Cortex of kidney (tissue), 1 donor: ENCODE measurements around the gene DCANP1.

Source experiments
- DNase-seq: peaks from one replicate; lab custom pipeline; 2025; lab: John Stamatoyannopoulos, UW

The DCANP1 gene

DNA sequence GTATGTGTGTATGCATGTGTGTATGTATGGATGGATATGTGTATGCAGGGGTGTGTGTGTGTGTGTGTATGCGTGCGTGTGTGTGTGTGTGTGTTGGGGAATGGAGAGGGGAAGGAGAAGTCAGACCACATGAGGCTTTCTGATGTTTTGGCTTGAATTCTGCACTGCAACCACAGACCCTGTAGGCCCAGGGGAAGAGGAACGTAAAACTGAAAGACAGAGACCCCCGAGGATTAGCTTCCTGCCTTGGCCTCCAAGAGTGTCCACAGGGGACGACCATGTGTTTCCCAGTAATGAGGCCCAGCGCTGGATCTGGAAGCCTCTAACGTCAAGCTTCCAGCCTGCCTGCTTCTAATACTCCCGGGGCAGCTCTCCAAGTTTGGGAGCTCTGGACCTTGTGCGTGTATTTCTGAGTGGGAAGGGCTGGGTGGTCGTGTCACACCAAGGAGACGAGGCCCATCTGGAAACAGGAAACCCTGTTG lies 5.8 kb downstream of the DCANP1 start:
- no peak for DNase-seq

GRCh38 chr5:135440916-135441315 lies 6.2 kb downstream of the DCANP1 start:
- no peak for DNase-seq

DNA sequence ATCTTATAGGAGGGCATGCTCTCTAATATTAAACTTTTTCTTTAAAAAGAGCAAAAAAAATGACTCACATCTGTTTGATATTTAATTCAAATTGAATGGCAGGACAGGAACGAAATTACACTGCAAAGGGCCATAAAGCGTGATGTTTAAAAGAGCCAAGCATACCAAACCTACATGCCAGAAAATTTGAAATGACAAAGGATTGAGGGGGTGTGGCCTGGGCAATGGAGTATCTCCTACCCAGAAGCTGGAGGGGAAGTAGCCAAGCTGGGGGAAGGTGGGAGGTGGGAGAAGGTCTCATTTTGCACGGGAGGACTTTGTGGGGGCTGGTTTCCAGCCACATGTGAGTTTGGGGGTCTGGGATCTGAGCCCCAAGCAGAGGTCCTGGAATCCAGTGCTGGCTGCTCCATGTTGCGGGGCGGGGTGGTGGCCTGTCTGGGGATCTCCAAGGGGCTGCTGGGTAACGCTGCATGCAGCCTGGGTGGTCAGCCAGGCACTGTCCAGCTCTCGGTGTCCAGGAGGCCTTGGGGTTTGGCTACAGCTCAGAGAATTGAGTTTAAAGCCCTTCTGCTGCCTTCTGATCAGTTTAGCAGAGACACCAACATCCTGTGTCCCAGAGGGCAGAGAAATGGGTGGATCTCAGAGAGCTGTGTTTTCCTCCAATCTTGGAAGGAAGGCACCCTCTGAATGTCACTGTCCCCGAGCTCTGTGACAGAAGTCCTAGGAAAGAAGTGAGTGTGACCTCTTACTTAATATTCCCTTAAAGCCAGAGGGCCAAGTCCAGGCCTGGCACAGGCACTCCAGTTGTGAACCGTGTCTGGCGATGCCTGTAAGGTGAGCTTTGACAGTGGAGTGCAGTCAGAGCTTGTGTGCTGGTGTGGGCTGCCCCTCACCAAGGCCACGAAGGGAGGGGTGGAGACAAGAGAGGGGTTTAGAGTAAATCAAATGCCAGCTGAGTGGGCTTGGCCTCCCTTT lies 7.6 kb downstream of the DCANP1 start:
- DNase-seq = no peak

DNA sequence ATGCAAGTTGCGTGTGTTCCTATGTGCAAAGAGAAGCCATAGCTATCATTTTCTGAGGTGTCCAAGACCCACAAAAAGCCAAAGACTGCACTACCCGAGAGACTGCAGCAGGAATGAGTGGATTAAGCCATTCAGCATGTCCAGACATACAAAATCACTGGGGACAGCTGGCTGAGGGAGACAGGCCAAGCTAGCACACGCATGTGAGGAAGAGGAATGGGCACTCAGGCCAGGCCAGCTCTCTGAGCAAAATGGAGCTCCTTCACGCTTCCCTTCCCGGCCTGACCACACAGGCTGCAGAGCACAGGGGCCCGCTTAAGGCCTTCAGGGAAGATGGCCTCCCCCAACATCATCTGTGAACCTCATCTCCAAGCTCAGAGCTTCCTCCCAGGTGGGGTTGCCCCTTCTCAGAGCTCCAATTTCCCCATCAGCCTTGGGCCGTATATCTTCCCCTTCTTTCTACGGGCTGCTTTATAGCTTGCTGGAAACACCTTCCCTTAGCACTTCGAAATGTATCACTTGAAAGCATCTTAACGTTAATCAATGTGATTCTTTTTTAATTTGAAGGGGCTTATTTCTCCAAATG lies 8.4 kb downstream of the DCANP1 start:
- DNase-seq = no peak

DNA sequence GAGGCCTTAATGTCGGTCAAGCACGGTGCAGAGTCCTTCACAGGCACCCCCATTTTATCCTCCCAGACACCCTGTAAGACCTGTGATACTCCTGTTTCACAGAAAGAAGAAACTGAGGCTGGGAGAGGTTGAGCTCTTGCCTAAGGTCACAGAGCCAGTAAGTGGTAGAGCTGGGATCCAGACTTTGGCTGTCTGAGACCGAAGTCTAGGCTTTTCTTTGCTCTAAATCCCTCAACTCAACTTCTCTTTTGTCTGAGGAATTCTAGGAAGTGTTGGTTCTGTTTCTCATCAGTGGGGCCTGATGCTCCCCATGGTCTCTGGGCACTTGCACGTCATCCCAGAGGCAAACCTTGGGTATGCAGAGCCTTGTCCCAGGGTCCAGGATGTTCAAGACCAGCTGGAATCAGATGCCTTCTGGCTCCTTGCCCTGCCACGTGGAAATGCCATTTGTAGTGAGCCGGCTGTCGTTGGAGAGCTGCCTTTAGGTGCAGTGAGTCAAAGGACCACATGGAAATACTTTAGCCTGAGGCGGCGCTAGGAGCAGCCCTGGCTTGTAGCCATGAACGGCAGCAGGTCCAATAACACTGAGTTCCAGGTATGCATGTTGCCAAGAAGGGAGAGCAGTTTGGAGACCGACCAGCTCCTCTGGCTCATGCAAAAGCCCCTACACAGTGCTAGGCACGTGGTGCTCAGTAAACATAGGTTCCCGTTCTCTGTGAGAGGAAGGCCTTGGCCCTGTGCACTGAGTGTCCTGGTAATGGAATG lies 9.2 kb downstream of the DCANP1 start:
- no peak for DNase-seq

DNA sequence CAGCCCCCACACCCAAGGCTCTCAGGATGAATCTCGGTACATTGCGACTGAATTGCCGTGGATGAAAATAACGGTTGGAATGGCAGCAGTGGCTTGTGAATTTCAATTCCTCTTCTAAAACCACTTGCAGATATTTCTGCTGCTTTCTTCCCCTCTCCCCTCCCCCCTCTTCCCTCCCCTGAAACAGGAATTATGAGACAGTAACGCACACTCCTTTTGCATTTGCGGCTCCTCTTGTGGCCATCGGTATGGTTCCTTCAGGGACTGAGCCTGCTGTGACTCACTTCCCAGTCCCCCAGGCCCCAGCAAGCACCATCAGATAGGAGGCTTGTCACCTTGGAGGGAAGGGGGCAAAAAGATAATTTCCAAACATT lies 9.7 kb downstream of the DCANP1 start:
- no peak for DNase-seq

DNA sequence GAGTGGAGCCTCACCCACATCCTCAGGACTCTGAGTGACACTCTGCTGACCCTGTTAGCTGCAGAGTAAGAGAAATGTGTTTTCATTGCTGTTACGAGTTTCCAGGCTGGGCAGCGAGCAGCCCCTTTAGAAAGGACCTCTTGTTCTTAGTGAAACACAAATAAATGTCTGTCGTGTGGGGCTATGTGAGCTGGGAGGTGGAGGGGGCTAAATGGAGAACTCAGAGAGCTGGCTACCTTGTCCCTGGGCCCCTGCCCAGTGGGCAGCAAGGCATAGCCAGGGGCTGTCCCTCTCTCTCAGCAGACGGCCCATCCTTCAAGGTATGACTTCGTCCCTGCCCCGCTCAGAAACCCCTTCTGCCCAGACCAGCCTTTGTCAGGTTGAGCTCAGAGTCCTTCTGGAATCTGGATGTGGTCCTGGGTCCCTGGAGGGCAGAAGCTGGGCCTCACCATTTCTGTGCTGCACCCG lies 10.2 kb downstream of the DCANP1 start:
- DNase-seq = no peak

- DNase-seq = no peak
These were observed 11.4 kb downstream of the DCANP1 start for GRCh38 chr5:135435467-135436330.

- DNase-seq = no peak
These were observed 12.3 kb downstream of the DCANP1 start for GRCh38 chr5:135434591-135435466.

- no peak for DNase-seq
These were observed 13.3 kb downstream of the DCANP1 start for GRCh38 chr5:135433681-135434426.

DNA sequence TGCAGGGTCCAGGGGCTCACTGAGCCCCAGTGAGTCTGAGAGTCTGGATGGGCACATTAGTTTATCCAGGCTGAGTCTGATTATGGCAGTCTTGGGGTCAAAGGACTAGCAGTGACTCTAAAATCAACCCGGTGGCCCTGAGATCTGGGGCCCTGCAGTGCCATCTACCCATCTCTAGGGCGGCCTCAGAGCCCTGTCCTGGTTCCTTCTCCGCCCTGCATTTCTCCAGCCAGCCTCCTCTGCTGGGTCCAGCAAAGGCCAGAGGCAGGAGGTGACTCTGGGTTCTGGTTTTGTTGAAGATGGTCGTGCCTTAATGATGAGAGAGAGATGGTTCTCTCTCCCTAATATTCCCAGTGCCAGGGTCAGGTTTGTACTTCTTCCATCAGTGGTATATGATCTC lies 15.0 kb downstream of the DCANP1 start:
- no peak for DNase-seq

DNA sequence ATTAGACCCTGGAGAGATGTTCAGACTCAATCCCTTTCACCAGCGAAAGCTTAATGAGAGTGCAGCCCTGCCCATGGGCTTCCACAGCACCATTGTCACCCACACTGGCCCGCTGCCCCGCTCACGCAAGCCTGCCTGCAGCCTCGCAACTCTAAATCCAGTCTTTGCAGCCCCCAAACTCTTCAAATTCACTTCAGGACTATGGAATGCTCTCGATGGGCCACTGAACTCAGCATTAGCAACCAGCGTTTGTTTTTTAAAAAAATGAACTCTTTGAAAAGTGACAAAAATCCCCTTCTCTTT lies 17.1 kb downstream of the DCANP1 start:
- DNase-seq = no peak

GRCh38 chr5:135429301-135430134 lies 17.6 kb downstream of the DCANP1 start:
- no peak for DNase-seq

GRCh38 chr5:135428586-135428985 lies 18.6 kb downstream of the DCANP1 start:
- no peak for DNase-seq

DNA sequence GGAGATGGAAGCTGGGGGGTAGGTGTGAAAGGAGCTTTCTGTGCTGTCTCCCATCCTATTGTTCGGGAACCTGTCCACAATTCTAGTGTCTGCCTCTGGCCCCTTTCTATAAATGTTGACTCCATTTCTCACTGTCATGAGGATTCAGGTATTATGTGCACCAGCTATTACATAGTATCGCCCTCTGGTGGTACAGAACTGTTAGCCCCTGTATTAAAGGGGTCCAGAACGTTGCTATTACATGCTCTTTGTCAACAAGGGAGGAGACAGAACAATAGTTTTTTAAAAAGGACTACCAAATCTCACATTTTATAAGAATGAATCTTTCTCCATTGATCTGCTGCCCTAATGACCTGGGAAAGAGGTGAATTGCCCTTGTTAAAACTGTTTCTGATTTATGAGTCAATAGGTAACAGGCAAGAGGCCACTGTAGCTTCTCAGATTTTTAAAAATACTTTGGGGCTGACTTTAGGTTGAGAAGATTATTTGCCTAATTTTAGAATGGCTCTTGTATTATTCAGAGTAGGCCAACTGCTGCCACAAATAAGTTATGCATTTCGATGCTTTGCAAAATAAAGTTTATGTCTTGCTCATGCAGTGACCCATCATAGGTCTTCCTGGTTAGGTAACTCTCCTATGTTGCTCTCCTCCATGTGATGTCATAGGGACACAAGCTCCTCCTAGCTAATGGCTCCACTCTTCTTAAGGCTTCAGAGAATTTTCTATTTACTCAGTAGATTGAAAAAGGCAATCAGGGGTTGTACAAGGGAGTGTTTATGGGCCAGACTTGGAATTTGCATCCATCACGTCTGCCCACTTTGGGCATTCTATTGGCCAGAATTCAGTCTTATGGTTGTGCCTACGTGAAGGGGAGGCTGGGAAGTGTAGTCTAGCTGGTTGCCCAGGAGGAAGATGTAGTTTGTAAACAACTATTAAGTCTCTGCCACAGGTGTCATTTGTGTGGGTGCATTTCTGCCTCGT lies 20.8 kb downstream of the DCANP1 start:
- DNase-seq = no peak

DNA sequence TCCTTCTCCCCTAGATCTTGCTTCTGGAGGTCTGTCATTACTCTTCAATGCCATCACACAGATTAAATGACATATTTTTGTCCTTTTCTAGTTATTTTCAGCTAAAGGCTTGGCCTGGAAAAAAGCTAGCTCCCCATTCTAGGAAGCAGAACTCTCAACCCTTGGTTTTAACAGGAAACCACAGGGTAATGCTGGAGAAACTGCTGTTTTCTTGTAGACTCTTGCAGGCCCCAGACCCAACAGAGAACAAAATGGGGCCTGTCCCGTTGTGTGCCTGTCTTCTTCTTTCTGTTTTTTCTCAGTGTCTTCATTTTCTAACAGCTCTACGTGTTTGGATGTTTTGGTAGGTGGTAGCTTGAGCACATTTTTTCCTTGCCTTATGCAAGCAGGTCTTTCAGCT lies 21.5 kb downstream of the DCANP1 start:
- no peak for DNase-seq

DNA sequence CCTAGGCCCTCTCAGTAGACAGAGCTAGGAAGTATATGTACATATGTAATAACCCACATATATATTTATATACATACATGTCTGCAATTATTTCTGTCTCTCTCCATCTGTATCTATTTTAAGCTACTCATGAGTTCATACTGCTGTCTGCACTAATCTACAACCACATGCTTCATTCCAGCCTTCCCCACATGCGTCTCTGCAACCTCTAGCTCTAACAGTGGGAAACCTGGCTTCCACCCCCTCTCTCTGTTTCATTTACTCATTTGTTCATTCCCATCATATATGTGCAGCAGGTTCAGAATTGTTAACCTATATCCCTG lies 23.3 kb downstream of the DCANP1 start:
- no peak for DNase-seq
